Panc1 (cell line): ENCODE measurements around the gene CD14. TPM values are rescaled to one million over a fixed set of nuclear protein-coding genes. Genes with fewer than 3 reads are reported as not detected.

ENCODE experiments used
- ATAC-seq: fragments of 200-7000 bp; cut with Tn5 transposase; 2 replicates; pipeline ENCODE4 v1.9.1; 2020; ENCODE audit warnings: mild to moderate bottlenecking, moderate library complexity
- BruUV-seq: library from RNA; stranded (reverse); fragments of 400-500 nt; replicated peaks from 2 replicates; lab custom pipeline; 2021; lab: Mats Ljungman, UMichigan
- CTCF ChIA-PET: fragments of 300-600 bp; sonication (Branson Sonifier 250); formaldehyde crosslinking; loops from one replicate; lab custom pipeline; 2022; ENCODE audit warnings: antibody characterized with exemption; lab: Charles Lee
- POLR2A ChIA-PET: fragments of 300-600 bp; sonication (Branson Sonifier 250); formaldehyde crosslinking; loops from one replicate; lab custom pipeline; 2022; ENCODE audit warnings: antibody characterized with exemption; lab: Charles Lee
- DNase-seq: peaks from one replicate; pipeline ENCODE4 v3.0.0-alpha.2; 2010; ENCODE audit warnings: low read depth, low spot score
- H3K27ac ChIP-seq: 2 replicates; pipeline ENCODE4 v1.5.1; 2011; ENCODE audit warnings: mild to moderate bottlenecking, low read length, inconsistent platforms
- H3K27me3 ChIP-seq: fragments of 200-500 bp; sonication (Bioruptor generic); 2 replicates; pipeline ENCODE4 v1.6.0; 2014; ENCODE audit warnings: low read length, inconsistent platforms; ENCODE audit not compliant: control insufficient read depth, insufficient read depth
- H3K36me3 ChIP-seq: fragments of 200-500 bp; sonication (Bioruptor generic); 2 replicates; pipeline ENCODE4 v1.5.1; 2014; ENCODE audit warnings: inconsistent platforms, mild to moderate bottlenecking, low read length, moderate library complexity; ENCODE audit not compliant: control insufficient read depth, insufficient read depth
- H3K4me1 ChIP-seq: 2 replicates; pipeline ENCODE4 v1.5.1; 2011; ENCODE audit warnings: inconsistent platforms, mild to moderate bottlenecking, low read length, moderate library complexity; ENCODE audit not compliant: control insufficient read depth, insufficient read depth
- H3K4me3 ChIP-seq, 2 experiments: 2 replicates each; pipeline ENCODE4 v1.5.1; 2011 to 2012; ENCODE audit warnings: low read depth in 2 of 2, low read length in 2 of 2, mild to moderate bottlenecking in 2 of 2, inconsistent platforms in 1 of 2, moderate library complexity in 1 of 2
- H3K9me3 ChIP-seq: fragments of 200-500 bp; sonication (Bioruptor generic); 2 replicates; pipeline ENCODE4 v1.5.1; 2014; ENCODE audit warnings: low read depth, mild to moderate bottlenecking, inconsistent platforms, low read length, moderate library complexity; ENCODE audit not compliant: control insufficient read depth, insufficient read depth
- POLR2AphosphoS5 ChIP-seq: IDR thresholded peaks from 2 replicates; pipeline ENCODE4 v1.6.1; 2012; ENCODE audit warnings: mild to moderate bottlenecking, low read depth, low read length, moderate library complexity
- REST ChIP-seq, 2 experiments: IDR thresholded peaks; 2 replicates each; pipeline ENCODE4 v1.6.1; 2011 to 2012; ENCODE audit warnings: low read depth in 2 of 2, control low read depth in 1 of 2, low read length in 1 of 2, mild to moderate bottlenecking in 1 of 2, moderate library complexity in 1 of 2; ENCODE audit not compliant: insufficient read depth in 1 of 2
- SIN3A ChIP-seq: IDR thresholded peaks from 2 replicates; pipeline ENCODE4 v1.6.1; 2012; ENCODE audit warnings: low read depth, mild to moderate bottlenecking, low read length, moderate library complexity, borderline replicate concordance; ENCODE audit not compliant: insufficient read depth
- TCF7L2 ChIP-seq: IDR thresholded peaks from 2 replicates; pipeline ENCODE4 v1.6.1; 2011; ENCODE audit warnings: mild to moderate bottlenecking, low read depth, low read length, inconsistent platforms
- in situ Hi-C: cut with HindIII; loops from 2 replicates; pipeline ENCODE4 v1.10.0; 2016; ENCODE audit warnings: low sequenced_read_pairs, low pct_unique_long_range_greater_than_20kb
- intact Hi-C: fragments of 100-400 bp; cut with micrococcal nuclease; formaldehyde crosslinking; loops from one replicate; pipeline ENCODE4 v1.10.0; 2022; ENCODE audit not compliant: unreplicated experiment
- total RNA-seq: library from RNA; stranded (reverse); gene quantifications from one replicate; pipeline ENCODE4 v1.2.1, GENCODE V29; 2021; ENCODE audit not compliant: unreplicated experiment
- TF ChIP-seq, protein P1 (sequence below): fragments of 450-650 bp; IDR thresholded peaks from 2 replicates; pipeline ENCODE4 v1.5.1; 2017; ENCODE audit warnings: mild to moderate bottlenecking

Gene CD14
- total RNA-seq, 1 experiment from 2014 or later: 2.5 TPM

DNA sequence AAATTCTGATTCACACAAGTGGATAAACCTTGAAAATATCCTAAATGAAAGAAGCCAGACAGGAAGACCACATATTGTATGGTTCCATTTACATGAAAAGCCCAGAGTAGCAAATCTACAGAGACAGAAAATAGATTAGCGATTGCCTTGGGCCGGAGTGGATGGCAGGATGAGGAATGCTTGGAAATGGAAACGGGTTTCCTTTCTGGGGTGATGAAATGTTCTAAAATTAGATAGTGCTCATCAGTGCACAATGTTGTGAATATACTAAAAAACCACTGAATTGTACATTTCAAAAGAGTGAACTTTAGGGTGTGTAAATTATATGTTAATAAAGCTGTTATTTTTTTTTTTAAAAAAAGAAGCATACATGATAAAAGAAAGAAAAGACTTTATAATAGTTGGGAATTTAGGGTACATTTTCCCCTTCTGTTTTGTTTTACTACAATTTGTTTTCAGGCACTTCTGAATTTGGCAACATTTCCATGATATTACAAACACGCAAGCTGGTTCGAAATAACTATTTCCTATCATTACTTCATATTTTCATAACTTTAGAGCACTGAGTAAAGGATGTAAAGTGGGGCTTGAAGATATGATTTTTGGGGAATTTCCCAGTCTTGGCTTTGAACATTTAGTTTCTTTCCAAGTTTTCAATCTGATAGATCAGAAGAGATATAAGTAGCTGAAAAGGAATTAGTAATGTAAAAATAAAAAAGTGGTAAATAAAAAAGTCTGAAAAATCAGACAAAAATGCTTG, 44.5 kb downstream of the CD14 start:
- intact Hi-C loops: no loop called here
- DNase-seq: no peak
- ChIA-PET CTCF (interaction anchor here (0.5 kb wide), 1 partner anchor 12 kb away, joined by 3 read pairs; no protein-coding TSS in a partner anchor), POLR2A (no interaction called here)
- H3K9me3 ChIP-seq: no peaks in the 10 kb centered on the region
- no peaks in the 10 kb centered on the region for H3K27me3 ChIP-seq
- TF ChIP-seq POLR2AphosphoS5: no peak
- no peak for TF ChIP-seq REST (IDR thresholded peaks at IDR 0.05; ENCODE audit: insufficient read depth in 1 of 2, low read depth in 2 of 2, low read length in 1 of 2)
- no peak for TF ChIP-seq SIN3A
- TF ChIP-seq TCF7L2: no peak
- TF ChIP-seq, protein P1, sequence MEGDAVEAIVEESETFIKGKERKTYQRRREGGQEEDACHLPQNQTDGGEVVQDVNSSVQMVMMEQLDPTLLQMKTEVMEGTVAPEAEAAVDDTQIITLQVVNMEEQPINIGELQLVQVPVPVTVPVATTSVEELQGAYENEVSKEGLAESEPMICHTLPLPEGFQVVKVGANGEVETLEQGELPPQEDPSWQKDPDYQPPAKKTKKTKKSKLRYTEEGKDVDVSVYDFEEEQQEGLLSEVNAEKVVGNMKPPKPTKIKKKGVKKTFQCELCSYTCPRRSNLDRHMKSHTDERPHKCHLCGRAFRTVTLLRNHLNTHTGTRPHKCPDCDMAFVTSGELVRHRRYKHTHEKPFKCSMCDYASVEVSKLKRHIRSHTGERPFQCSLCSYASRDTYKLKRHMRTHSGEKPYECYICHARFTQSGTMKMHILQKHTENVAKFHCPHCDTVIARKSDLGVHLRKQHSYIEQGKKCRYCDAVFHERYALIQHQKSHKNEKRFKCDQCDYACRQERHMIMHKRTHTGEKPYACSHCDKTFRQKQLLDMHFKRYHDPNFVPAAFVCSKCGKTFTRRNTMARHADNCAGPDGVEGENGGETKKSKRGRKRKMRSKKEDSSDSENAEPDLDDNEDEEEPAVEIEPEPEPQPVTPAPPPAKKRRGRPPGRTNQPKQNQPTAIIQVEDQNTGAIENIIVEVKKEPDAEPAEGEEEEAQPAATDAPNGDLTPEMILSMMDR: no peak
- no TSS peak for BruUV-seq
- in situ Hi-C loops: no loop called here
- H3K36me3 ChIP-seq: no peaks in the 10 kb centered on the region
- no peak overlapping the region for H3K27ac ChIP-seq
- ATAC-seq: no peak
- no peak overlapping the region for H3K4me3 ChIP-seq
- no peaks in the 10 kb centered on the region for H3K4me1 ChIP-seq

DNA sequence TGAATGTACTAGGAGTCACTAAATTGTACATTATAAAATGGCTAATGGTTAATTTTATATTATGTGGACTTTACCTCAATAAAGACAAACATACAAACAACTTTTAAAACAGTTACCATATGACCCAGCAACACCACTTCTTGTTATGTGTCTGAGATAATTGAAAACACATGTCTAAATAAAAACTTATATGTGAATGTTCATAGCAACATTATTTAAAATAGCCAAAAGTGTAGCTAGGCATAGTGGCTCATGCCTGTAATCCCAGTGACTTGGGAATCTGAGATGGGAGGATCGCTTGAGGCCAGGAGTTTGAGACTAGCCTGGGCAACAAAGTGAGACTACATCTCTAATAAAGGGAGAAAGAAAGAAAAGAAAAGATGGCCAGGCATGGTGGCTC, 45.5 kb downstream of the CD14 start:
- Histone ChIP-seq H3K4me3 (no peak overlapping the region), H3K4me1 (no peaks in the 10 kb centered on the region), H3K36me3 (no peaks in the 10 kb centered on the region), H3K9me3 (no peaks in the 10 kb centered on the region), H3K27ac (no peak overlapping the region), H3K27me3 (no peaks in the 10 kb centered on the region)
- ChIA-PET CTCF (no interaction called here), POLR2A (interaction anchor here (0.7 kb wide), 1 partner anchor 30 kb away, joined by 4 read pairs; the partner anchor contains the start of gene SRA1)
- no TSS peak for BruUV-seq
- intact Hi-C loops (no loop called here), in situ Hi-C loops (no loop called here)
- DNase-seq (no peak), ATAC-seq (no peak)
- TF ChIP-seq, protein P1: no peak
- TF ChIP-seq SIN3A (no peak), REST (IDR thresholded peaks at IDR 0.05; ENCODE audit: insufficient read depth in 1 of 2, low read depth in 2 of 2, low read length in 1 of 2) (no peak), POLR2AphosphoS5 (no peak)
